Caco-2 (cell line): ENCODE measurements around the gene PER3. TPM values are rescaled to one million over a fixed set of nuclear protein-coding genes. Genes with fewer than 3 reads are reported as not detected.

Experiments
- BruUV-seq: library from RNA; stranded (reverse); fragments of 400-500 nt; replicated peaks from 2 replicates; lab custom pipeline; 2021; lab: Mats Ljungman, UMichigan
- CTCF ChIA-PET: fragments of 300-600 bp; sonication (Branson Sonifier 250); formaldehyde crosslinking; loops from one replicate; lab custom pipeline; 2022; ENCODE audit warnings: antibody characterized with exemption; lab: Charles Lee
- POLR2A ChIA-PET: fragments of 300-600 bp; sonication (Branson Sonifier 250); formaldehyde crosslinking; loops from one replicate; lab custom pipeline; 2022; ENCODE audit warnings: antibody characterized with exemption; lab: Charles Lee
- DNase-seq, 2 experiments: peaks; one replicate each; pipeline versions ENCODE4 v3.0.0 to v3.0.0-alpha.2; 2020 to 2022
- H3K27me3 ChIP-seq: replicated peaks from 2 replicates; pipeline ENCODE4 v1.6.0; 2011; ENCODE audit warnings: low read length; ENCODE audit not compliant: control insufficient read depth, insufficient read depth
- H3K36me3 ChIP-seq: 2 replicates; pipeline ENCODE4 v1.5.1; 2011; ENCODE audit warnings: low read length; ENCODE audit not compliant: control insufficient read depth, insufficient read depth
- H3K4me1 ChIP-seq: fragments of 250-450 bp; sonication (Bioruptor Pico); 2 replicates; pipeline ENCODE4 v1.5.1; 2020; ENCODE audit warnings: mild to moderate bottlenecking
- H3K4me3 ChIP-seq: 2 replicates; pipeline ENCODE4 v1.5.1; 2011; ENCODE audit warnings: low read depth, mild to moderate bottlenecking, control low read depth, low read length
- H3K9me3 ChIP-seq: fragments of 250-450 bp; sonication (Bioruptor Pico); 2 replicates; pipeline ENCODE4 v1.5.1; 2020; ENCODE audit warnings: mild to moderate bottlenecking, moderate library complexity
- H3K27ac Mint-ChIP-seq: one replicate; pipeline ENCODE4 v1.8.0; 2022; ENCODE audit warnings: mixed read lengths; ENCODE audit not compliant: unreplicated experiment
- H3K27me3 Mint-ChIP-seq: one replicate; pipeline ENCODE4 v1.8.0; 2022; ENCODE audit warnings: mixed read lengths; ENCODE audit not compliant: insufficient read depth, unreplicated experiment
- H3K36me3 Mint-ChIP-seq: one replicate; pipeline ENCODE4 v1.8.0; 2022; ENCODE audit warnings: mild to moderate bottlenecking, mixed read lengths; ENCODE audit not compliant: insufficient read depth, unreplicated experiment
- H3K4me1 Mint-ChIP-seq: one replicate; pipeline ENCODE4 v1.8.0; 2022; ENCODE audit warnings: low read depth, mixed read lengths; ENCODE audit not compliant: unreplicated experiment
- H3K4me3 Mint-ChIP-seq: one replicate; pipeline ENCODE4 v1.8.0; 2022; ENCODE audit warnings: mild to moderate bottlenecking, moderate library complexity, mixed read lengths; ENCODE audit not compliant: unreplicated experiment
- H3K9me3 Mint-ChIP-seq: one replicate; pipeline ENCODE4 v1.8.0; 2022; ENCODE audit warnings: mixed read lengths; ENCODE audit not compliant: unreplicated experiment
- intact Hi-C: fragments of 100-400 bp; cut with micrococcal nuclease; formaldehyde crosslinking; loops from one replicate; pipeline ENCODE4 v1.10.0; 2022; ENCODE audit not compliant: unreplicated experiment
- total RNA-seq: library from RNA; stranded (reverse); gene quantifications from 2 replicates; pipeline ENCODE4 v1.2.3, GENCODE V29; 2022
- TF ChIP-seq, protein P1 (sequence below), 2 experiments: fragments of 200-600 bp in 1 of 2; IDR thresholded peaks; 1 replicate in 1 of 2; 2 replicates in 1 of 2; pipeline versions ENCODE4 v1.5.1 to v1.8.0; 2011 to 2022; ENCODE audit warnings: antibody characterized with exemption in 1 of 2, control low read depth in 1 of 2, inconsistent platforms in 1 of 2, low read depth in 1 of 2, low read length in 1 of 2, mild to moderate bottlenecking in 1 of 2, moderate library complexity in 1 of 2; ENCODE audit not compliant: insufficient read depth in 1 of 2, severe bottlenecking in 1 of 2, unreplicated experiment in 1 of 2

Gene PER3
- total RNA-seq, 1 experiment from 2014 or later: 27.4 TPM

DNA sequence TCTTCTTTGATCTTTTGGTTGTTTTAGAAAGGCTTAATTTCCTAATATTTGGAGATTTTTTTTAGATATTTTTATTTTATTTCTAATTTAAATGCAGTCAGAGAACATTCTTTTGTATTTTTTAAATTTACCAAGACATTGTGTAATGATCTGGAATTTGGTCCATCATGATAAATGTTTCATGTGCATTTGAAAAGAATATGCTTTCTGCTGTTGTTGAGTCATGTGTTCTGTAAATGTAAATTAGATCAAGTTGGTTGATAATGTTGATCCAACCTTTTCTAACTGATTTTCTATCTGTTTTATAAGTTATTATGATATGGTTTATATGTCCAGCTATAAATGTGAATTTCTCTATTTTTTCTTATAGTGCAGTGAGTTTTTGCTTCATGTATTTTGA lies 48.9 kb downstream of the PER3 start:
- Histone ChIP-seq H3K36me3 (peaks cover 2% of the 10 kb centered on the region), H3K27me3 (no peaks in the 10 kb centered on the region), H3K9me3 (no peaks in the 10 kb centered on the region; the same call in 1 of the 2 replicates), H3K4me3 (no peak overlapping the region), H3K4me1 (no peaks in the 10 kb centered on the region; the same call in 1 of the 2 replicates)
- no TSS peak for BruUV-seq
- H3K4me3 Mint-ChIP-seq: no peak overlapping the region
- peaks cover 19% of the 10 kb centered on the region for H3K9me3 Mint-ChIP-seq
- TF ChIP-seq, protein P1, sequence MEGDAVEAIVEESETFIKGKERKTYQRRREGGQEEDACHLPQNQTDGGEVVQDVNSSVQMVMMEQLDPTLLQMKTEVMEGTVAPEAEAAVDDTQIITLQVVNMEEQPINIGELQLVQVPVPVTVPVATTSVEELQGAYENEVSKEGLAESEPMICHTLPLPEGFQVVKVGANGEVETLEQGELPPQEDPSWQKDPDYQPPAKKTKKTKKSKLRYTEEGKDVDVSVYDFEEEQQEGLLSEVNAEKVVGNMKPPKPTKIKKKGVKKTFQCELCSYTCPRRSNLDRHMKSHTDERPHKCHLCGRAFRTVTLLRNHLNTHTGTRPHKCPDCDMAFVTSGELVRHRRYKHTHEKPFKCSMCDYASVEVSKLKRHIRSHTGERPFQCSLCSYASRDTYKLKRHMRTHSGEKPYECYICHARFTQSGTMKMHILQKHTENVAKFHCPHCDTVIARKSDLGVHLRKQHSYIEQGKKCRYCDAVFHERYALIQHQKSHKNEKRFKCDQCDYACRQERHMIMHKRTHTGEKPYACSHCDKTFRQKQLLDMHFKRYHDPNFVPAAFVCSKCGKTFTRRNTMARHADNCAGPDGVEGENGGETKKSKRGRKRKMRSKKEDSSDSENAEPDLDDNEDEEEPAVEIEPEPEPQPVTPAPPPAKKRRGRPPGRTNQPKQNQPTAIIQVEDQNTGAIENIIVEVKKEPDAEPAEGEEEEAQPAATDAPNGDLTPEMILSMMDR (IDR thresholded peaks at IDR 0.05; ENCODE audit: insufficient read depth in 1 of 2, low read depth in 1 of 2, low read length in 1 of 2, severe bottlenecking in 1 of 2, unreplicated experiment in 1 of 2): no peak
- intact Hi-C loops: no loop called here
- H3K27ac Mint-ChIP-seq: no peak overlapping the region
- H3K36me3 Mint-ChIP-seq: peaks cover 65% of the 10 kb centered on the region
- ChIA-PET POLR2A (no interaction called here), CTCF (no interaction called here)
- DNase-seq: no peak
- H3K27me3 Mint-ChIP-seq: no peaks in the 10 kb centered on the region
- peaks cover 6% of the 10 kb centered on the region for H3K4me1 Mint-ChIP-seq

GRCh38 chr1:7838714-7839113 lies 54.6 kb downstream of the PER3 start:
- Mint-ChIP-seq H3K27me3 (no peaks in the 10 kb centered on the region), H3K36me3 (peaks cover 63% of the 10 kb centered on the region), H3K4me3 (no peak overlapping the region), H3K4me1 (peaks cover 7% of the 10 kb centered on the region), H3K9me3 (peaks cover 35% of the 10 kb centered on the region), H3K27ac (no peak overlapping the region)
- Histone ChIP-seq H3K27me3 (no peaks in the 10 kb centered on the region), H3K4me3 (no peak overlapping the region), H3K4me1 (no peaks in the 10 kb centered on the region), H3K36me3 (peaks cover 4% of the 10 kb centered on the region), H3K9me3 (peaks cover 8% of the 10 kb centered on the region; the same call in 1 of the 2 replicates)
- DNase-seq: no peak
- ChIA-PET CTCF (no interaction called here), POLR2A (no interaction called here)
- no TSS peak for BruUV-seq
- intact Hi-C loops: no loop called here
- TF ChIP-seq, protein P1 (IDR thresholded peaks at IDR 0.05; ENCODE audit: insufficient read depth in 1 of 2, low read depth in 1 of 2, low read length in 1 of 2, severe bottlenecking in 1 of 2, unreplicated experiment in 1 of 2): no peak

DNA sequence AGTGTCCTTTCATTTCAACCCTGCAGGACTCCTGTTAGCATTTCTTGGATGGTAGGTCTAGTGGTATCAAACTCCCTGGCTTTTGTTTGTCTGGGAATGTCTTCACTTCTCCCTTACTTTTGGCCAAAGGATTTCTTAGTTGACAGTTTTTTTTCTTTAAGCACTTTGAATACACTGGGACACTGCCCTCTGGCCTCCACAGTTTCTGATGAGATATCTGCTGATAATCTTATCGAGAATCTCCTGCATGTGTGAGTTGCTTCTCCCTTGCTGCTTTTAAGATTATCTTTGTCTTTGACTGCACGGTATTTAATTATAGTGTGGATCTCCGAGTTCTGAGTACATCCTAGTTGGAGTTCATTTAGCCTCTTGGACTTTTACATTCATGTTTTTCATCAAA lies 55.4 kb downstream of the PER3 start:
- H3K4me1 Mint-ChIP-seq: peaks cover 7% of the 10 kb centered on the region
- H3K9me3 Mint-ChIP-seq: peaks cover 35% of the 10 kb centered on the region
- peaks cover 57% of the 10 kb centered on the region for H3K36me3 Mint-ChIP-seq
- no peak for DNase-seq
- H3K4me3 Mint-ChIP-seq: no peak overlapping the region
- TF ChIP-seq, protein P1 (IDR thresholded peaks at IDR 0.05; ENCODE audit: insufficient read depth in 1 of 2, low read depth in 1 of 2, low read length in 1 of 2, severe bottlenecking in 1 of 2, unreplicated experiment in 1 of 2): no peak
- H3K4me3 ChIP-seq: no peak overlapping the region
- H3K27me3 Mint-ChIP-seq: no peaks in the 10 kb centered on the region
- no peaks in the 10 kb centered on the region for H3K27me3 ChIP-seq
- H3K4me1 ChIP-seq: no peaks in the 10 kb centered on the region
- peaks cover 8% of the 10 kb centered on the region; the same call in 1 of the 2 replicates for H3K9me3 ChIP-seq
- intact Hi-C loops: no loop called here
- POLR2A ChIA-PET: no interaction called here
- H3K36me3 ChIP-seq: peaks cover 4% of the 10 kb centered on the region
- no TSS peak for BruUV-seq
- H3K27ac Mint-ChIP-seq: no peak overlapping the region
- CTCF ChIA-PET: no interaction called here
